ENCODE results near the gene CNPY2. TPM values are rescaled to one million over a fixed set of nuclear protein-coding genes. Genes with fewer than 3 reads are reported as not detected.

Gene CNPY2
- total and polyA plus RNA-seq, 2 of the 13 experiments (the other 11 are each of a cell fraction or from before 2014, with no cell fraction given) = 285 to 356 TPM

DNA sequence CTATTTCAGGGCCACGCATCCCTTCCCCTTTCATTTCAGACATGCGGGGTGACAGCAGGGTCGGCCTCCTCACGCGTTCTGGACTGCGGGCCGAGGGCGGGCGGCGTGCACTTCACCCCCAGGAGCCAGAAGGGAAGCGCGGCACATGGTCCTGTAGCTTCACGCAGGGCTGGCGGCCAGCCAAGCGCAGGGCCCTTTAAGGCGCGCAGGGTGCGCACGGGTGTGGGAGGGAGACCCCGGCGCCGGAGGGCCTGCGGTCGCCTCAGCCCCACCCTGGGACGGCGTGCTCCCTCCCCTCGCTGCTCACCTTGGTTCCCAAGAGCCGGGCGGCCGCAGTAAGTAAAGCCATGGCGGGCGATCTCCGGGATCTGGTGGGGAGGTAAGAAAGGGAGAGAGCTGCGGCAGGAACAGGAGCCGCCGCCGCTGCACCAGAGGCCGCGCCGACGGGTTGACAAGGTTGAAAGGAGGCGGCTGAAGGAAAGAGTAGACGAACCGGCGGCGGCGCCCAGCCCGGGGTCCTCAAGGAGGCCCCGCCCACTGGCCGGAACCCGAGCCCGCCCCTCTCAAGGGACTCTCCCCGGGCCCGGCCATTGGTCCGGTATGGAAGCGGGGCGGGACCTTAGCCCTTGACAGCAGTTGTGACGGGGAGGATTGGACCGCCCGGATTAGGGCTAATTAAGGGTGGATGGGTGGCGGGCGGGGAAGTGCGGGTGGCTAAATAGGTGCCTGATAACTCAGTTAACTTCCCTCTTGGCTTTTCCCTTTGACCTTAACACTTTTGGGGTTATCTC, 15.7 kb downstream of the CNPY2 start, which contains the start of gene CS (continued):
- no peak for TF ChIP-seq ZBTB44 (CRISPR knock-in tag; IDR thresholded peaks at IDR 0.05)
- TF ChIP-seq CAMTA2 (CRISPR knock-in tag; IDR thresholded peaks at IDR 0.05; ENCODE audit: borderline replicate concordance) = no peak
- TF ChIP-seq ZNF556 (CRISPR knock-in tag; IDR thresholded peaks at IDR 0.05; ENCODE audit: borderline replicate concordance) = peak; percentile 59; the same call in 1 of the 2 replicates
- TF ChIP-seq ZBTB25 (CRISPR knock-in tag; IDR thresholded peaks at IDR 0.05) = no peak; the same call in 1 of the 2 replicates
- no peak for TF ChIP-seq ZNF136 (CRISPR knock-in tag; IDR thresholded peaks at IDR 0.05; ENCODE audit: low read depth)
- peak; percentile 50 for TF ChIP-seq NR2C2 (CRISPR knock-in tag; IDR thresholded peaks at IDR 0.05; ENCODE audit: borderline replicate concordance)
- TF ChIP-seq PBX3 (CRISPR knock-in tag; IDR thresholded peaks at IDR 0.05; ENCODE audit: borderline replicate concordance) = no peak
- TF ChIP-seq SRF (IDR thresholded peaks at IDR 0.05; ENCODE audit: low read depth, low read length) = peak; percentile 23; the same call in 1 of the 2 replicates
- peak; percentile 47; the same call in 1 of the 2 replicates for TF ChIP-seq POGZ (CRISPR knock-in tag; IDR thresholded peaks at IDR 0.05)
- no peak for TF ChIP-seq FIP1L1 (IDR thresholded peaks at IDR 0.05; ENCODE audit: borderline replicate concordance, insufficient read depth, low read depth, low read length)
- TF ChIP-seq ZKSCAN8 (CRISPR knock-in tag; IDR thresholded peaks at IDR 0.05; ENCODE audit: borderline replicate concordance) = no peak
- TF ChIP-seq ZBTB1 (CRISPR knock-in tag; IDR thresholded peaks at IDR 0.05; ENCODE audit: borderline replicate concordance) = no peak
- TF ChIP-seq, protein P1, sequence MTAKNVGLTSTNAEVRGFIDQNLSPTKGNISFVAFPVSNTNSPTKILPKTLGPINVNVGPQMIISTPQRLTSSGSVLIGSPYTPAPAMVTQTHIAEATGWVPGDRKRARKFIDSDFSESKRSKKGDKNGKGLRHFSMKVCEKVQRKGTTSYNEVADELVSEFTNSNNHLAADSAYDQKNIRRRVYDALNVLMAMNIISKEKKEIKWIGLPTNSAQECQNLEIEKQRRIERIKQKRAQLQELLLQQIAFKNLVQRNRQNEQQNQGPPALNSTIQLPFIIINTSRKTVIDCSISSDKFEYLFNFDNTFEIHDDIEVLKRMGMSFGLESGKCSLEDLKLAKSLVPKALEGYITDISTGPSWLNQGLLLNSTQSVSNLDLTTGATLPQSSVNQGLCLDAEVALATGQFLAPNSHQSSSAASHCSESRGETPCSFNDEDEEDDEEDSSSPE (CRISPR knock-in tag; IDR thresholded peaks at IDR 0.05) = peak; percentile 53
- no peak for TF ChIP-seq ZBTB7A (CRISPR knock-in tag; IDR thresholded peaks at IDR 0.05)
- TF ChIP-seq MIXL1 (CRISPR knock-in tag; IDR thresholded peaks at IDR 0.05) = peak; percentile 96
- no peak for TF ChIP-seq TIGD3 (CRISPR knock-in tag; IDR thresholded peaks at IDR 0.05; ENCODE audit: borderline replicate concordance)
- no peak for TF ChIP-seq FLYWCH1 (CRISPR knock-in tag; IDR thresholded peaks at IDR 0.05)

All from HepG2 (cell line).